ENCODE measurements around the gene SCGB3A2.

SCGB3A2 gene

GRCh38 chr5:147901599-147902039, 23.1 kb downstream of the SCGB3A2 start:
- FAIRE-seq (no peak), DNase-seq (ENCODE audit: insufficient read length, low spot score) (no peak)

- no peak for FAIRE-seq
- no peak for DNase-seq (ENCODE audit: insufficient read length, low spot score)
These were observed 24.2 kb downstream of the SCGB3A2 start for GRCh38 chr5:147902609-147903115.

- FAIRE-seq (no peak), DNase-seq (ENCODE audit: insufficient read length, low spot score) (no peak)
These were observed 25.6 kb downstream of the SCGB3A2 start for GRCh38 chr5:147904110-147904509.

GRCh38 chr5:147906326-147907095, 28.0 kb downstream of the SCGB3A2 start, which contains the start of gene C5orf46:
TSS of gene C5orf46 (minus strand) at chr5:147906538. CDS start at chr5:147906501, 37 bp downstream.
- FAIRE-seq (no peak), DNase-seq (ENCODE audit: insufficient read length, low spot score) (peak; percentile 3)

- FAIRE-seq: no peak
- DNase-seq (ENCODE audit: insufficient read length, low spot score): no peak
These were observed 32.9 kb downstream of the SCGB3A2 start for GRCh38 chr5:147911427-147911826.

GRCh38 chr5:147912011-147912410, 33.5 kb downstream of the SCGB3A2 start:
- FAIRE-seq (no peak), DNase-seq (ENCODE audit: insufficient read length, low spot score) (no peak)

- FAIRE-seq (no peak), DNase-seq (ENCODE audit: insufficient read length, low spot score) (no peak)
These were observed 35.3 kb downstream of the SCGB3A2 start for GRCh38 chr5:147913786-147914185.

GRCh38 chr5:147918101-147918685, 39.7 kb downstream of the SCGB3A2 start:
- DNase-seq (ENCODE audit: insufficient read length, low spot score) (no peak), FAIRE-seq (no peak)

GRCh38 chr5:147918899-147919298, 40.4 kb downstream of the SCGB3A2 start:
- FAIRE-seq (no peak), DNase-seq (ENCODE audit: insufficient read length, low spot score) (no peak)

- no peak for DNase-seq (ENCODE audit: insufficient read length, low spot score)
- FAIRE-seq: no peak
These were observed 42.0 kb downstream of the SCGB3A2 start for GRCh38 chr5:147920420-147921030.

GRCh38 chr5:147921136-147921535, 42.6 kb downstream of the SCGB3A2 start:
- FAIRE-seq: no peak
- no peak for DNase-seq (ENCODE audit: insufficient read length, low spot score)

GRCh38 chr5:147925020-147925419, 46.5 kb downstream of the SCGB3A2 start:
- FAIRE-seq: no peak
- no peak for DNase-seq (ENCODE audit: insufficient read length, low spot score)

- no peak for FAIRE-seq
- no peak for DNase-seq (ENCODE audit: insufficient read length, low spot score)
These were observed 49.4 kb downstream of the SCGB3A2 start for GRCh38 chr5:147927901-147928300.

- FAIRE-seq: no peak
- no peak for DNase-seq (ENCODE audit: insufficient read length, low spot score)
These were observed 52.3 kb downstream of the SCGB3A2 start for GRCh38 chr5:147930769-147931168.
